A549 (cell line): ENCODE results near the gene RRAGB. TPM values are rescaled to one million over a fixed set of nuclear protein-coding genes. Genes with fewer than 3 reads are reported as not detected.
"Not testable (repeated sequence)": the region's sequence is repeated elsewhere in the genome, so short reads cannot be mapped to it uniquely, and the experiment has no call there.

ENCODE experiments used
- ATAC-seq, 2 experiments: fragments of 200-7000 bp in 1 of 2; fragments of >200 bp in 1 of 2; cut with Nextera tagmentation in 1 of 2; cut with Tn5 transposase in 1 of 2; 3 replicates each; pipeline versions ENCODE4 v1.8.0 to v1.9.1; 2018 to 2020; ENCODE audit warnings: mild to moderate bottlenecking in 1 of 2, moderate library complexity in 1 of 2
- CTCF ChIA-PET: fragments of 300-600 bp; sonication (Branson Sonifier 250); formaldehyde crosslinking; extraction: SDS; loops from one replicate; lab custom pipeline; 2021; ENCODE audit warnings: antibody characterized with exemption, inconsistent platforms; lab: Yijun Ruan, JAX
- POLR2A ChIA-PET: fragments of 350-600 bp; formaldehyde crosslinking; extraction: SDS; loops from one replicate; lab custom pipeline; 2021; ENCODE audit warnings: antibody characterized with exemption, inconsistent platforms; lab: Yijun Ruan, JAX
- DNase-seq, 2 experiments: peaks; one replicate each; pipeline versions ENCODE4 v3.0.0 to v3.0.0-alpha.2; 2011 to 2016; ENCODE audit warnings: low read depth in 1 of 2, low spot score in 1 of 2
- FAIRE-seq: peaks from 2 replicates; lab custom pipeline; 2011; peaks lifted over from hg19 to GRCh38; lab: Jason Lieb, UNC
- H3K27ac ChIP-seq, 2 experiments: fragments of >200 bp; sonication (Bioruptor Twin); formaldehyde crosslinking; 3 replicates each; pipeline ENCODE4 v1.5.1; 2016 to 2017
- H3K4me1 ChIP-seq: fragments of >200 bp; sonication (Bioruptor Twin); formaldehyde crosslinking; 3 replicates; pipeline ENCODE4 v1.6.1; 2016
- H3K4me2 ChIP-seq: fragments of >200 bp; sonication (Bioruptor Twin); formaldehyde crosslinking; 3 replicates; pipeline ENCODE4 v1.6.1; 2016
- H3K4me3 ChIP-seq: fragments of >200 bp; sonication (Bioruptor Twin); formaldehyde crosslinking; 3 replicates; pipeline ENCODE4 v1.5.1; 2016
- H3K9me3 ChIP-seq: fragments of >200 bp; sonication (Bioruptor Twin); formaldehyde crosslinking; 3 replicates; pipeline ENCODE4 v1.6.1; 2016
- BHLHE40 ChIP-seq: IDR thresholded peaks from 2 replicates; pipeline ENCODE4 v1.6.1; 2012; ENCODE audit warnings: low read depth, low read length, inconsistent platforms
- CEBPB ChIP-seq, 2 experiments: fragments of >200 bp in 1 of 2; sonication (Bioruptor Twin) in 1 of 2; formaldehyde crosslinking in 1 of 2; IDR thresholded peaks; 2 replicates each; pipeline ENCODE4 v1.6.1; 2012 to 2016
- CHD4 ChIP-seq: fragments of 200-600 bp; sonication (generic); IDR thresholded peaks from 2 replicates; pipeline ENCODE4 v1.6.1; 2016; ENCODE audit warnings: antibody characterized with exemption, mild to moderate bottlenecking, borderline replicate concordance
- EHF ChIP-seq: fragments of 250-450 bp; sonication (Bioruptor Pico); IDR thresholded peaks from 2 replicates; pipeline ENCODE4 v1.5.0; 2020; ENCODE audit warnings: mild to moderate bottlenecking
- EHMT2 ChIP-seq: fragments of 200-600 bp; sonication (generic); IDR thresholded peaks from 2 replicates; pipeline ENCODE4 v1.6.1; 2016; ENCODE audit warnings: antibody characterized with exemption, low read depth, mild to moderate bottlenecking, moderate library complexity
- EP300 ChIP-seq, 2 experiments: fragments of >200 bp; sonication (Bioruptor Twin); formaldehyde crosslinking; IDR thresholded peaks; 2 replicates in 1 of 2; 3 replicates in 1 of 2; pipeline ENCODE4 v1.6.1; 2016 to 2017
- FOSL2 ChIP-seq, 2 experiments: fragments of 450-650 bp in 1 of 2; fragments of >200 bp in 1 of 2; sonication (Bioruptor Twin) in 1 of 2; formaldehyde crosslinking; IDR thresholded peaks; 2 replicates each; pipeline versions ENCODE4 v1.5.0 to v1.6.1; 2016 to 2020; ENCODE audit warnings: mild to moderate bottlenecking in 1 of 2, moderate library complexity in 1 of 2
- GATA3 ChIP-seq: IDR thresholded peaks from 2 replicates; pipeline ENCODE4 v1.6.1; 2012; ENCODE audit warnings: borderline replicate concordance
- HES2 ChIP-seq: fragments of >200 bp; sonication (Bioruptor Twin); formaldehyde crosslinking; IDR thresholded peaks from 2 replicates; pipeline ENCODE4 v1.6.1; 2016
- KDM5A ChIP-seq: fragments of 200-600 bp; sonication (generic); IDR thresholded peaks from 2 replicates; pipeline ENCODE4 v1.6.1; 2016; ENCODE audit warnings: antibody characterized with exemption, mild to moderate bottlenecking
- MAZ ChIP-seq: fragments of 150-350 bp; IDR thresholded peaks from 2 replicates; pipeline ENCODE4 v1.6.1; 2014; ENCODE audit warnings: antibody characterized with exemption, low read depth, low read length, borderline replicate concordance
- MYC ChIP-seq: IDR thresholded peaks from 2 replicates; pipeline ENCODE4 v1.6.1; 2012; ENCODE audit warnings: mild to moderate bottlenecking, inconsistent platforms, low read length, improper control_type of control experiment, borderline replicate concordance
- NPAS2 ChIP-seq: fragments of 250-450 bp; sonication (Bioruptor Pico); IDR thresholded peaks from 2 replicates; pipeline ENCODE4 v1.8.0; 2022; ENCODE audit warnings: mild to moderate bottlenecking, moderate library complexity, borderline replicate concordance
- PHF8 ChIP-seq: fragments of 200-600 bp; sonication (generic); IDR thresholded peaks from 2 replicates; pipeline ENCODE4 v1.6.1; 2016; ENCODE audit warnings: low read depth, mild to moderate bottlenecking, antibody characterized with exemption, moderate library complexity, borderline replicate concordance
- RCOR1 ChIP-seq: fragments of 150-350 bp; IDR thresholded peaks from 2 replicates; pipeline ENCODE4 v1.6.1; 2014; ENCODE audit warnings: antibody characterized with exemption, low read length, low read depth
- REST ChIP-seq: fragments of 200-600 bp; sonication (generic); IDR thresholded peaks from 2 replicates; pipeline ENCODE4 v1.6.1; 2016; ENCODE audit warnings: antibody characterized with exemption, mild to moderate bottlenecking, moderate library complexity
- RFX5 ChIP-seq: fragments of 450-650 bp; IDR thresholded peaks from 2 replicates; pipeline ENCODE4 v1.7.1; 2014; ENCODE audit warnings: antibody characterized with exemption, mild to moderate bottlenecking, moderate library complexity
- SMC3 ChIP-seq: fragments of >200 bp; sonication (Bioruptor Twin); formaldehyde crosslinking; IDR thresholded peaks from 3 replicates; pipeline ENCODE4 v1.6.1; 2018; ENCODE audit warnings: inconsistent platforms
- TFCP2L1 ChIP-seq: fragments of 250-450 bp; sonication (Bioruptor Pico); IDR thresholded peaks from 2 replicates; pipeline ENCODE4 v1.5.0; 2021; ENCODE audit warnings: mild to moderate bottlenecking
- TP53 ChIP-seq: fragments of 250-450 bp; sonication (Bioruptor Pico); IDR thresholded peaks from 2 replicates; pipeline ENCODE4 v1.5.0; 2021; ENCODE audit warnings: mild to moderate bottlenecking, moderate library complexity
- USF2 ChIP-seq: fragments of 450-650 bp; IDR thresholded peaks from 2 replicates; pipeline ENCODE4 v1.6.1; 2014; ENCODE audit warnings: antibody characterized with exemption
- ZSCAN20 ChIP-seq: fragments of 250-450 bp; sonication (Bioruptor Pico); IDR thresholded peaks from 2 replicates; pipeline ENCODE4 v1.8.0; 2022; ENCODE audit warnings: mild to moderate bottlenecking, moderate library complexity
- WGBS: methylation state at CpG from one replicate; pipeline ENCODE4 v1.1.6; 2017; ENCODE audit errors: missing lambda C conversion rate; 5-methylcytosine and 5-hydroxymethylcytosine counted together
- polyA plus RNA-seq, 4 experiments: library from polyadenylated mRNA; depleted of rRNA in 3 of 4; stranded (reverse); fragments of >200 nt; fragmentation: RNase III in 1 of 4; extraction: RNeasy Plus Mini Kit Qiagen cat#74134 plus additional on column Dnase treatment in 1 of 4; gene quantifications; 2 replicates in 3 of 4; 3 replicates in 1 of 4; pipeline ENCODE4 v1.2.3, GENCODE V29; 2011 to 2017

The RRAGB gene
- polyA plus RNA-seq, 2 of the 4 experiments (the other 2 are of a cell fraction): 12.3 to 23.1 TPM

GRCh38 chrX:55738969-55739368 is 21.4 kb downstream of the RRAGB start (continued):
- TF ChIP-seq MYC (no peak), TP53 (CRISPR knock-in tag) (no peak), CEBPB (IDR thresholded peaks at IDR 0.05) (no peak), USF2 (no peak)
- TF ChIP-seq, all 56 proteins: peak for 0

- CTCF ChIA-PET: no interaction called here
- H3K27ac ChIP-seq: no peak overlapping the region
- DNase-seq (no peak), ATAC-seq (no peak), FAIRE-seq (no peak)
- POLR2A ChIA-PET: no interaction called here
- no peaks in the 10 kb centered on the region for H3K4me1 ChIP-seq
- 61% methylated on average over 2 of the region's 2 CpGs for WGBS
- no peak overlapping the region for H3K4me2 ChIP-seq
- no peaks in the 10 kb centered on the region for H3K9me3 ChIP-seq
- TF ChIP-seq TFCP2L1 (CRISPR knock-in tag) (no peak), MAZ (no peak), EHF (no peak), RCOR1 (no peak), GATA3 (no peak)
- no peak overlapping the region for H3K4me3 ChIP-seq
Measured at GRCh38 chrX:55742649-55743048, 25.1 kb downstream of the RRAGB start.

- H3K27ac ChIP-seq, H3K4me1 ChIP-seq, ATAC-seq, FAIRE-seq, H3K4me3 ChIP-seq, H3K9me3 ChIP-seq, CTCF ChIA-PET, DNase-seq, H3K4me2 ChIP-seq, POLR2A ChIA-PET: not testable (repeated sequence)
- WGBS: 100% methylated on average over 2 of the region's 24 CpGs
Measured at GRCh38 chrX:55748463-55748862, 30.9 kb downstream of the RRAGB start.

- Histone ChIP-seq H3K9me3 (no peaks in the 10 kb centered on the region), H3K4me2 (no peak overlapping the region), H3K27ac (no peak overlapping the region), H3K4me1 (no peaks in the 10 kb centered on the region), H3K4me3 (no peak overlapping the region)
- no peak for DNase-seq
- FAIRE-seq: no peak
- no peak for TF ChIP-seq SMC3
- no peak for TF ChIP-seq RFX5
- TF ChIP-seq EP300 (IDR thresholded peaks at IDR 0.05): no peak
- TF ChIP-seq REST: no peak
- no peak for TF ChIP-seq KDM5A
- no peak for TF ChIP-seq PHF8
- no peak for TF ChIP-seq CHD4
- TF ChIP-seq EHF: no peak
- TF ChIP-seq HES2: no peak
- TF ChIP-seq ZSCAN20 (CRISPR knock-in tag): no peak
- no peak for TF ChIP-seq BHLHE40
- TF ChIP-seq NPAS2: no peak
- no peak for TF ChIP-seq FOSL2 (IDR thresholded peaks at IDR 0.05)
- no peak for TF ChIP-seq FOSL2 (CRISPR knock-in tag; IDR thresholded peaks at IDR 0.05)
- no peak for TF ChIP-seq EHMT2
- WGBS: 93% methylated on average over 1 of the region's 1 CpG
- no peak for ATAC-seq
- ChIA-PET CTCF (no interaction called here), POLR2A (no interaction called here)
Measured at GRCh38 chrX:55750256-55750655, 32.7 kb downstream of the RRAGB start.
